ENCODE data around the gene ATF7.
"Not testable (repeated sequence)": the region's sequence is repeated elsewhere in the genome, so short reads cannot be mapped to it uniquely, and the experiment has no call there.

The ATF7 gene

DNA sequence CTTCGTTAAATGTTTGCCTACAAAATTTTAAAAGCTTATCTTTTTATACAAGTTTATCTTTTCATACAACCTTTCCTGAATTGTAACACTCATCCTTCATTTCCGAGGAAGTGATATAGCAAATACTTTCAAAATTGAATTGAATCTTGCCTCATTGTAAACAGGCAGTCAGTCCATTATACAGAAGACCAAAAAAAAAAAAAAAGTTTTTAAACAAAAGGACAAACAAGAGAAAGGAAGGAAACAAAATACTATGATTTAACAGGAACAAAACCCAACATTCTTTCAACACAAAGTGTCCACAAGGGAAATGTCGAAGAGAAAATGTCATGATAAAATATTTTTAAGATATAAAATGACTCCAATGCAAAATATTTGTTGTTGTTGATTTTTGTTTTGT lies 8.5 kb downstream of the ATF7 start:
- DNase-seq (ENCODE audit: low spot score), result no peak
- TF ChIP-seq, protein P1, sequence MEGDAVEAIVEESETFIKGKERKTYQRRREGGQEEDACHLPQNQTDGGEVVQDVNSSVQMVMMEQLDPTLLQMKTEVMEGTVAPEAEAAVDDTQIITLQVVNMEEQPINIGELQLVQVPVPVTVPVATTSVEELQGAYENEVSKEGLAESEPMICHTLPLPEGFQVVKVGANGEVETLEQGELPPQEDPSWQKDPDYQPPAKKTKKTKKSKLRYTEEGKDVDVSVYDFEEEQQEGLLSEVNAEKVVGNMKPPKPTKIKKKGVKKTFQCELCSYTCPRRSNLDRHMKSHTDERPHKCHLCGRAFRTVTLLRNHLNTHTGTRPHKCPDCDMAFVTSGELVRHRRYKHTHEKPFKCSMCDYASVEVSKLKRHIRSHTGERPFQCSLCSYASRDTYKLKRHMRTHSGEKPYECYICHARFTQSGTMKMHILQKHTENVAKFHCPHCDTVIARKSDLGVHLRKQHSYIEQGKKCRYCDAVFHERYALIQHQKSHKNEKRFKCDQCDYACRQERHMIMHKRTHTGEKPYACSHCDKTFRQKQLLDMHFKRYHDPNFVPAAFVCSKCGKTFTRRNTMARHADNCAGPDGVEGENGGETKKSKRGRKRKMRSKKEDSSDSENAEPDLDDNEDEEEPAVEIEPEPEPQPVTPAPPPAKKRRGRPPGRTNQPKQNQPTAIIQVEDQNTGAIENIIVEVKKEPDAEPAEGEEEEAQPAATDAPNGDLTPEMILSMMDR (IDR thresholded peaks at IDR 0.05; ENCODE audit: extremely low read depth, missing control alignments), result no peak

DNA sequence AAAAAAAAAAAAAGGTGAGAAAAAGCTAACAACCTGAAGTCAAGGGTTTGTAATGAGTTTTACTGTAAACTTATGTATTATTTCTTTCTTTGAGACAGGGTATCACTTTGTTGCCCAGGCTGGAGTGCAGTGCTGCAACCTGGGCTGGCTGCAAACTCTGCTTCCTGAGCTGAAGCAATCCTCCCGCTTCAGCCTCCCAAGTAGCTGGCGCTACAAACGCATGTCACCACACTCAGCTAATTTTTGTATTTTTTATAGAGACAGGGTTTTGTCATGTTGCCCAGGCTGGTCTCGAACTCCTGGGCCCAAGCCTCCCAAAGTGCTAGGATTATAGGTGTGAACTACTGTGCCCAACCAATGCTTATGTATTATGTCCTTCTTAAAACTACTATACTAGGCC lies 9.2 kb downstream of the ATF7 start:
- TF ChIP-seq, protein P1 (IDR thresholded peaks at IDR 0.05; ENCODE audit: extremely low read depth, missing control alignments), result no peak
- no peak for DNase-seq (ENCODE audit: low spot score)

DNA sequence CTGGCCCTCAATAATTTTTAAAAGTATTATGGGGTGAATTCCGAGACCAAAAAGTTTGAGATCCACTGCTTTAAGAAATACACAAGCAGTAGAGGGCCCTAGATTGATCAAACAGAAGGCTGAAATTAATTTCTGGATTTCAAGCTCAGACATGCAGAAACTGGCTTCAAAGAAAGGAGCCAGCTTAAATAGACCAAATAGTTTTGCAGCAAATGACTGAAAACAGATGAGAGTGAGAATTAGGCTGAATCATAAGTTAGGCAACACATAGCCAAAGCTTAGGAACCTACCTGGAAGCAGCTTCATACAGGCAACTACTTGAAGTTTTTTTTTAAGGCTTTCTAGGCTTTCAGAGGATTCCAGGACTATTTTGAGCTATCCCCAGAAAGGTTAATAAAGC lies 12.4 kb downstream of the ATF7 start:
- no peak for DNase-seq (ENCODE audit: low spot score)
- TF ChIP-seq, protein P1 (IDR thresholded peaks at IDR 0.05; ENCODE audit: extremely low read depth, missing control alignments), result no peak

DNA sequence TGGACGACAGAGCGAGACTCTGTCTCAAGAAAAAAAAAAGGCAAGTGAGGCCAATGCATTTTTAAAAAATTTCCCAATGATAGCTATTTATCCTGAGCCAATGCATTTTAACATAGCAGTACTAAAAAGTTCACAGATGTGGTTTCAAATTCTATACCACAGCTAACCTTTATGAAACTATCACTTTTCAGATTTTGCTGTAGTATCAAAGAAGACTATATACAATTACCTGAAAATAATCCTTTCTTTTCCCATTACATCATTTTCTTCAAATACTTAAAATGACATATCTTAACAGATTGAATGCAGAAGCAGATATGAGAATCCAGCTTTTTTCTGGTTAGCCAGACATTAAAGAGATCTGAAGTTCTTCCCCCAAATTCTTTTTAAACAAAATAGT lies 13.2 kb downstream of the ATF7 start:
- no peak for DNase-seq (ENCODE audit: low spot score)
- TF ChIP-seq, protein P1 (IDR thresholded peaks at IDR 0.05; ENCODE audit: extremely low read depth, missing control alignments), result no peak

DNA sequence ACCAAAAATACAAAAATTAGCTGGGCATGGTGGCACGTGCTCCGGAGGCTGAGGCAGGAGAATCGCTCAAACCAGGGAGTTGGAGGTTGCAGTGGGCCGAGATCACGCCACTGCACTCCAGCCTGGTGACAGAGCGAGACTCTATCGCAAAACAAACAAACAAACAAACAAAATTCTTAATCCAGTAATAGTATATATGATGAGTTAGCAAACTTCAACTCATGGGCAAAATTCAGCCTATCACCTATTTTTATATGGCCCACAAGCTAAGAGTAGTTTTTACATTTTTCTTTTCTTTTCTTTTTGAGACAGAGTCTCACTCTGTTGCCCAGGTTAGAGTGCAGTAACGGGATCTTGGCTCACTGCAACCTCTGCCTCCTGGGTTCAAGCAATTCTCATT lies 14.9 kb downstream of the ATF7 start:
- TF ChIP-seq, protein P1 (IDR thresholded peaks at IDR 0.05; ENCODE audit: extremely low read depth, missing control alignments), result no peak
- no peak for DNase-seq (ENCODE audit: low spot score)

DNA sequence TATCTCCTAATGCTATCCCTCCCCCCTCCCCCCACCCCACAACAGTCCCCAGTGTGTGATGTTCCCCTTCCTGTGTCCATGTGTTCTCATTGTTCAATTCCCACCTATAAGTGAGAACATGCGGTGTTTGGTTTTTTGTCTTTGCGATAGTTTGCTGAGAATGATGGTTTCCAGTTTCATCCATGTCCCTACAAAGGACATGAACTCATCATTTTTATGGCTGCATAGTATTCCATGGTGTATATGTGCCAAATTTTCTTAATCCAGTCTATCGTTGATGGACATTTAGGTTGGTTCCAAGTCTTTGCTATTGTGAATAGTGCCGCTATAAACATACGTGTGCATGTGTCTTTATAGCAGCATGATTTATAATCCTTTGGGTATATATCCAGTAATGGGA lies 19.5 kb downstream of the ATF7 start:
- not testable (repeated sequence) for DNase-seq (ENCODE audit: low spot score)

DNA sequence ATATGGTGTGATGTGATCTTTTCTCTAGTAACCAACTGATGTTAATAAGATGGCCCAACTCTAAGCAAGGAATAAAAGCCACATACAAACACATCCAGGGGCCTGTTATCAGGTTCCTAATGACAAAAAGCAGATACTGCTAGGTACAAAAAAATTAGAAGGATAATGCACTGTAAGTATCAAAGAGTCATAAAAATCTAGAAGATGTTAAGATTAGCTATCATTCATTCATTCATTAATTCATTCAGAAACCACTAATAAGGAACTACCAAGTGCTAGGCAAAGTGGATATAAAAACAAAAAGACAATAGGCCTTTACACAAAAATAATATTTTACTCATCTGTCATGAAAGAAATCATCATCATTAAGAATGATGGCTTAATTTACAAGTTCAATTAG lies 21.6 kb downstream of the ATF7 start:
- DNase-seq (ENCODE audit: low spot score), result no peak
- TF ChIP-seq, protein P1 (IDR thresholded peaks at IDR 0.05; ENCODE audit: extremely low read depth, missing control alignments), result no peak

DNA sequence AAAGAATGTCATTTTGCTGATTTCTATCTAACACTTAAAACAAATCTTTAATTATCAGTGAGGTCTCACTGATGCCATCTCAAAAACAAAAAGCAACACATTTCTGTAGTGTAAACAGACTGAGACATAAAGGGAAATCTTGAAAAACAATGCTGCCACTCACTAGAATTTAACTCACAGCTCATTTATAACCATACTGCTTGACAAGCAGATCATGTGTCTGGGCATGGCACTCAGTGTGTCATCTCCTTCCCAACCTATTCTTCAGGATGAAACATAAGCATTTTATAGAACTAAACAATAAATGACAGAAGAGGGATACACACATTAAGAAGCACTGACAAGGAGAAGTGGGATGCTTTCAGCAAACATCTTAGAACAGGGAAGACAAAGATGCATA lies 22.4 kb downstream of the ATF7 start:
- TF ChIP-seq, protein P1 (IDR thresholded peaks at IDR 0.05; ENCODE audit: extremely low read depth, missing control alignments), result no peak
- DNase-seq (ENCODE audit: low spot score), result no peak

All from GM20000 (cell line).